Mesothelial cell of epicardium (in vitro differentiated cells): ENCODE results near the gene PKD1L1. TPM values are rescaled to one million over a fixed set of nuclear protein-coding genes. Genes with fewer than 3 reads are reported as not detected.

Experiments
- DNase-seq, 2 experiments: peaks; one replicate each; pipeline ENCODE4 v3.0.0; 2021; ENCODE audit warnings: low spot score in 2 of 2; ENCODE audit not compliant: unreplicated experiment in 2 of 2
- H3K27ac Mint-ChIP-seq: 2 replicates; pipeline ENCODE4 v1.8.0; 2021; ENCODE audit warnings: mixed read lengths
- H3K27me3 Mint-ChIP-seq: 2 replicates; pipeline ENCODE4 v1.8.0; 2021; ENCODE audit warnings: low read depth, mixed read lengths
- H3K36me3 Mint-ChIP-seq: 2 replicates; pipeline ENCODE4 v1.8.0; 2021; ENCODE audit warnings: mixed read lengths
- H3K4me1 Mint-ChIP-seq: 2 replicates; pipeline ENCODE4 v1.8.0; 2021; ENCODE audit warnings: mixed read lengths
- H3K4me3 Mint-ChIP-seq: 2 replicates; pipeline ENCODE4 v1.8.0; 2021; ENCODE audit warnings: mild to moderate bottlenecking, moderate library complexity, mixed read lengths
- H3K9me3 Mint-ChIP-seq: 2 replicates; pipeline ENCODE4 v1.8.0; 2021; ENCODE audit warnings: mixed read lengths
- CTCF ChIP-seq: fragments of 200-600 bp; sonication (generic); IDR thresholded peaks from one replicate; pipeline ENCODE4 v1.5.0; 2021; ENCODE audit warnings: antibody characterized with exemption; ENCODE audit not compliant: unreplicated experiment
- total RNA-seq: library from RNA; stranded (reverse); gene quantifications from 3 replicates; pipeline ENCODE4 v1.2.1, GENCODE V29; 2021

PKD1L1 gene
- total RNA-seq, 1 donor from 2014 or later = 0.36 TPM

- Mint-ChIP-seq H3K4me3 (no peak overlapping the region), H3K36me3 (no peaks in the 10 kb centered on the region), H3K27ac (no peak overlapping the region), H3K4me1 (peaks cover 5% of the 10 kb centered on the region), H3K27me3 (no peaks in the 10 kb centered on the region), H3K9me3 (peaks cover 36% of the 10 kb centered on the region)
- no peak for DNase-seq
- TF ChIP-seq CTCF = no peak
Measured at GRCh38 chr7:47915616-47915976, 32.7 kb downstream of the PKD1L1 start.

- no peak for TF ChIP-seq CTCF
- Mint-ChIP-seq H3K27me3 (no peaks in the 10 kb centered on the region), H3K36me3 (no peaks in the 10 kb centered on the region), H3K9me3 (peaks cover 30% of the 10 kb centered on the region), H3K27ac (peak overlapping the region; percentile 41), H3K4me1 (peaks cover 5% of the 10 kb centered on the region), H3K4me3 (no peak overlapping the region)
- no peak for DNase-seq
Measured at GRCh38 chr7:47914717-47915615, 33.3 kb downstream of the PKD1L1 start.

GRCh38 chr7:47912332-47912731 lies 35.9 kb downstream of the PKD1L1 start:
- Mint-ChIP-seq H3K27me3 (no peaks in the 10 kb centered on the region), H3K9me3 (peaks cover 8% of the 10 kb centered on the region), H3K4me3 (no peak overlapping the region), H3K4me1 (peaks cover 5% of the 10 kb centered on the region), H3K36me3 (no peaks in the 10 kb centered on the region), H3K27ac (no peak overlapping the region)
- TF ChIP-seq CTCF = no peak
- no peak for DNase-seq

GRCh38 chr7:47908720-47909119 lies 39.5 kb downstream of the PKD1L1 start:
- no peak for DNase-seq
- TF ChIP-seq CTCF = no peak
- no peak overlapping the region for H3K27ac Mint-ChIP-seq
- no peaks in the 10 kb centered on the region for H3K36me3 Mint-ChIP-seq
- H3K27me3 Mint-ChIP-seq = no peaks in the 10 kb centered on the region
- no peak overlapping the region for H3K4me3 Mint-ChIP-seq
- no peaks in the 10 kb centered on the region for H3K4me1 Mint-ChIP-seq
- H3K9me3 Mint-ChIP-seq = no peaks in the 10 kb centered on the region

- Mint-ChIP-seq H3K9me3 (no peaks in the 10 kb centered on the region), H3K4me3 (no peak overlapping the region), H3K36me3 (no peaks in the 10 kb centered on the region), H3K4me1 (no peaks in the 10 kb centered on the region), H3K27me3 (no peaks in the 10 kb centered on the region), H3K27ac (no peak overlapping the region)
- DNase-seq = no peak
- TF ChIP-seq CTCF = no peak
Measured at GRCh38 chr7:47907981-47908616, 40.2 kb downstream of the PKD1L1 start.
